WERI-Rb-1 (cell line): ENCODE data around the gene LRRC37A3.
"Not testable (repeated sequence)": the region's sequence is repeated elsewhere in the genome, so short reads cannot be mapped to it uniquely, and the experiment has no call there.

Experiments
- DNase-seq: peaks from one replicate; pipeline ENCODE4 v3.0.0-alpha.2; 2020
- H3K27ac ChIP-seq: fragments of 250-450 bp; sonication (Bioruptor Pico); 2 replicates; pipeline ENCODE4 v1.5.1; 2020; ENCODE audit warnings: mild to moderate bottlenecking, moderate library complexity
- H3K27me3 ChIP-seq: fragments of 250-450 bp; sonication (Bioruptor Pico); 2 replicates; pipeline ENCODE4 v1.5.1; 2021; ENCODE audit warnings: mild to moderate bottlenecking, low read depth, moderate library complexity; ENCODE audit not compliant: insufficient read depth, severe bottlenecking
- H3K36me3 ChIP-seq: fragments of 250-450 bp; sonication (Bioruptor Pico); 2 replicates; pipeline ENCODE4 v1.5.1; 2020; ENCODE audit warnings: mild to moderate bottlenecking, moderate library complexity
- H3K4me3 ChIP-seq: 2 replicates; pipeline ENCODE4 v1.5.1; 2011; ENCODE audit warnings: low read depth, mild to moderate bottlenecking, control low read depth, low read length
- H3K9me3 ChIP-seq: fragments of 250-450 bp; sonication (Bioruptor Pico); 2 replicates; pipeline ENCODE4 v1.5.1; 2021; ENCODE audit warnings: mild to moderate bottlenecking, moderate library complexity; ENCODE audit not compliant: severe bottlenecking
- CTCF ChIP-seq: IDR thresholded peaks from 2 replicates; pipeline ENCODE4 v1.5.1; 2011; ENCODE audit warnings: low read depth, mild to moderate bottlenecking, control low read depth, inconsistent platforms, low read length

LRRC37A3 gene

GRCh38 chr17:64847504-64848466 is 71.5 kb downstream of the LRRC37A3 start:
- peak; percentile 77 for TF ChIP-seq CTCF
- H3K36me3 ChIP-seq, H3K4me3 ChIP-seq, H3K27ac ChIP-seq, H3K9me3 ChIP-seq, H3K27me3 ChIP-seq: not testable (repeated sequence)
- peak; percentile 83 for DNase-seq

- not testable (repeated sequence) for H3K27ac ChIP-seq, H3K27me3 ChIP-seq, DNase-seq, H3K9me3 ChIP-seq, H3K4me3 ChIP-seq, H3K36me3 ChIP-seq
Measured at GRCh38 chr17:64846892-64847291, 72.4 kb downstream of the LRRC37A3 start.

- H3K4me3 ChIP-seq, DNase-seq, H3K27ac ChIP-seq: not testable (repeated sequence)
Measured at GRCh38 chr17:64843918-64844317, 75.4 kb downstream of the LRRC37A3 start.

GRCh38 chr17:64842900-64843299 is 76.4 kb downstream of the LRRC37A3 start:
- H3K9me3 ChIP-seq, DNase-seq, H3K4me3 ChIP-seq, H3K36me3 ChIP-seq, H3K27me3 ChIP-seq, H3K27ac ChIP-seq: not testable (repeated sequence)

More at GRCh38 chr17:64843918-64844317, 75.4 kb downstream of the LRRC37A3 start:
- H3K9me3 ChIP-seq, H3K36me3 ChIP-seq, H3K27me3 ChIP-seq: not testable (repeated sequence)

GRCh38 chr17:64840960-64841359 is 78.3 kb downstream of the LRRC37A3 start:
- not testable (repeated sequence) for DNase-seq, H3K27ac ChIP-seq, H3K36me3 ChIP-seq

GRCh38 chr17:64838513-64838912 is 80.8 kb downstream of the LRRC37A3 start:
- not testable (repeated sequence) for H3K9me3 ChIP-seq, H3K36me3 ChIP-seq, H3K27ac ChIP-seq, H3K27me3 ChIP-seq, DNase-seq, H3K4me3 ChIP-seq

More at GRCh38 chr17:64840960-64841359, 78.3 kb downstream of the LRRC37A3 start:
- H3K9me3 ChIP-seq, H3K27me3 ChIP-seq, H3K4me3 ChIP-seq: not testable (repeated sequence)

GRCh38 chr17:64837018-64837761 is 82.1 kb downstream of the LRRC37A3 start:
- peak overlapping the region; percentile 59 for H3K4me3 ChIP-seq
- peak overlapping the region; percentile 53; the same call in 1 of the 2 replicates for H3K27ac ChIP-seq
- DNase-seq, result peak; percentile 88
- not testable (repeated sequence) for H3K27me3 ChIP-seq, H3K9me3 ChIP-seq, H3K36me3 ChIP-seq

- peak overlapping the region; percentile 59 for H3K4me3 ChIP-seq
- H3K27ac ChIP-seq, result peak overlapping the region; percentile 32; the same call in 1 of the 2 replicates
- DNase-seq, result peak; percentile 45
- not testable (repeated sequence) for H3K27me3 ChIP-seq, H3K36me3 ChIP-seq, H3K9me3 ChIP-seq
Measured at GRCh38 chr17:64836623-64837017, 82.7 kb downstream of the LRRC37A3 start.

- H3K9me3 ChIP-seq, DNase-seq, H3K36me3 ChIP-seq, H3K27ac ChIP-seq, H3K27me3 ChIP-seq, H3K4me3 ChIP-seq: not testable (repeated sequence)
Measured at GRCh38 chr17:64834060-64834459, 85.2 kb downstream of the LRRC37A3 start.

GRCh38 chr17:64830631-64831040 is 88.6 kb downstream of the LRRC37A3 start:
- DNase-seq, H3K4me3 ChIP-seq, H3K27me3 ChIP-seq, H3K9me3 ChIP-seq, H3K36me3 ChIP-seq, H3K27ac ChIP-seq: not testable (repeated sequence)

GRCh38 chr17:64829824-64830630 is 89.3 kb downstream of the LRRC37A3 start:
- H3K36me3 ChIP-seq, result not testable (repeated sequence)

GRCh38 chr17:64829068-64829467 is 90.2 kb downstream of the LRRC37A3 start:
- DNase-seq, H3K27ac ChIP-seq, H3K27me3 ChIP-seq, H3K4me3 ChIP-seq, H3K9me3 ChIP-seq, H3K36me3 ChIP-seq: not testable (repeated sequence)

More at GRCh38 chr17:64829824-64830630, 89.3 kb downstream of the LRRC37A3 start:
- H3K9me3 ChIP-seq, DNase-seq, H3K27me3 ChIP-seq, H3K27ac ChIP-seq, H3K4me3 ChIP-seq: not testable (repeated sequence)

GRCh38 chr17:64818904-64819303 is 100.4 kb downstream of the LRRC37A3 start:
- not testable (repeated sequence) for H3K4me3 ChIP-seq, H3K27me3 ChIP-seq, H3K27ac ChIP-seq, H3K9me3 ChIP-seq, DNase-seq, H3K36me3 ChIP-seq
